OCI-LY1 (cell line): ENCODE measurements around the gene STON2.

ENCODE experiments used
- EZH2 ChIP-seq: fragments of 200-600 bp; sonication (generic), shearing (Covaris generic); IDR thresholded peaks from 2 replicates; pipeline ENCODE4 v1.8.0; 2017; ENCODE audit warnings: borderline replicate concordance, mixed run types, mild to moderate bottlenecking, antibody characterized with exemption, low read length, moderate library complexity, mixed read lengths
- TF ChIP-seq, protein P1 (sequence below): fragments of 200-600 bp; sonication (generic), shearing (Covaris generic); IDR thresholded peaks from 2 replicates; pipeline ENCODE4 v1.5.1; 2017; ENCODE audit warnings: mild to moderate bottlenecking, antibody characterized with exemption, low read length, moderate library complexity, mixed read lengths

GRCh38 chr14:81435048-81435390, 34.9 kb upstream of the STON2 start:
- TF ChIP-seq, protein P1, sequence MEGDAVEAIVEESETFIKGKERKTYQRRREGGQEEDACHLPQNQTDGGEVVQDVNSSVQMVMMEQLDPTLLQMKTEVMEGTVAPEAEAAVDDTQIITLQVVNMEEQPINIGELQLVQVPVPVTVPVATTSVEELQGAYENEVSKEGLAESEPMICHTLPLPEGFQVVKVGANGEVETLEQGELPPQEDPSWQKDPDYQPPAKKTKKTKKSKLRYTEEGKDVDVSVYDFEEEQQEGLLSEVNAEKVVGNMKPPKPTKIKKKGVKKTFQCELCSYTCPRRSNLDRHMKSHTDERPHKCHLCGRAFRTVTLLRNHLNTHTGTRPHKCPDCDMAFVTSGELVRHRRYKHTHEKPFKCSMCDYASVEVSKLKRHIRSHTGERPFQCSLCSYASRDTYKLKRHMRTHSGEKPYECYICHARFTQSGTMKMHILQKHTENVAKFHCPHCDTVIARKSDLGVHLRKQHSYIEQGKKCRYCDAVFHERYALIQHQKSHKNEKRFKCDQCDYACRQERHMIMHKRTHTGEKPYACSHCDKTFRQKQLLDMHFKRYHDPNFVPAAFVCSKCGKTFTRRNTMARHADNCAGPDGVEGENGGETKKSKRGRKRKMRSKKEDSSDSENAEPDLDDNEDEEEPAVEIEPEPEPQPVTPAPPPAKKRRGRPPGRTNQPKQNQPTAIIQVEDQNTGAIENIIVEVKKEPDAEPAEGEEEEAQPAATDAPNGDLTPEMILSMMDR: no peak
- no peak for TF ChIP-seq EZH2
